ENCODE data around the gene ZNF428.

Gene ZNF428

GRCh38 chr19:43586346-43586745 is 33.1 kb downstream of the ZNF428 start:
- TF ChIP-seq POLR2A (IDR thresholded peaks at IDR 0.05; ENCODE audit: low read depth, low read length) = no peak
- no peak for TF ChIP-seq POLR2AphosphoS5 (IDR thresholded peaks at IDR 0.05; ENCODE audit: low read depth, low read length)
- TF ChIP-seq TAF1 (IDR thresholded peaks at IDR 0.05; ENCODE audit: low read depth, low read length) = no peak
- no peak for TF ChIP-seq POU2F2 (IDR thresholded peaks at IDR 0.05; ENCODE audit: low read depth, low read length)
- TF ChIP-seq PAX5 (IDR thresholded peaks at IDR 0.05; ENCODE audit: insufficient read depth, low read length, severe bottlenecking) = no peak
- no peak for TF ChIP-seq SPI1 (IDR thresholded peaks at IDR 0.05; ENCODE audit: low read depth, low read length)
- FAIRE-seq (no peak), DNase-seq (ENCODE audit: insufficient read length, low spot score) (no peak)

DNA sequence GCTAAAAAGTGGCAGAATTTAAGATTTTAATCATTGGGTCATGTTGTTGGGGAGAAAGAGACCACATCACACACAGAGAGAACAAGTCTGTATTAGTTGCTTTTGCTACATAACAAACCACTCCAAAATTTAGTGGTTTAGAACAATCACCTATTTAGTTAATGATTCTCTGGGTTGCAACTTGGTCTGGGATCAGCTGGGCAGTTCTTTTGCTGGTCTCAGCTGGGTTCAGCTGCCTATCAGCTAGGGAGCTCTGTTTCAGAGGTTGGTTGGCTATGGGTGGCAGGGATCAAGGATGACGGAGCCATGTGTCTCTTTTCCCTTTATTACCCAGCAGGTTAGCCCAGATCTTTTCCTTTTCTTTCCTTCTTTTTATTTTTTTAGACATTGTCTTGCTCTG is 34.9 kb downstream of the ZNF428 start:
- TF ChIP-seq POLR2A (IDR thresholded peaks at IDR 0.05; ENCODE audit: low read depth, low read length) (no peak), POU2F2 (IDR thresholded peaks at IDR 0.05; ENCODE audit: low read depth, low read length) (no peak), TAF1 (IDR thresholded peaks at IDR 0.05; ENCODE audit: low read depth, low read length) (no peak), POLR2AphosphoS5 (IDR thresholded peaks at IDR 0.05; ENCODE audit: low read depth, low read length) (no peak), PAX5 (IDR thresholded peaks at IDR 0.05; ENCODE audit: insufficient read depth, low read length, severe bottlenecking) (no peak), SPI1 (IDR thresholded peaks at IDR 0.05; ENCODE audit: low read depth, low read length) (no peak)
- FAIRE-seq = no peak
- DNase-seq (ENCODE audit: insufficient read length, low spot score) = no peak

DNA sequence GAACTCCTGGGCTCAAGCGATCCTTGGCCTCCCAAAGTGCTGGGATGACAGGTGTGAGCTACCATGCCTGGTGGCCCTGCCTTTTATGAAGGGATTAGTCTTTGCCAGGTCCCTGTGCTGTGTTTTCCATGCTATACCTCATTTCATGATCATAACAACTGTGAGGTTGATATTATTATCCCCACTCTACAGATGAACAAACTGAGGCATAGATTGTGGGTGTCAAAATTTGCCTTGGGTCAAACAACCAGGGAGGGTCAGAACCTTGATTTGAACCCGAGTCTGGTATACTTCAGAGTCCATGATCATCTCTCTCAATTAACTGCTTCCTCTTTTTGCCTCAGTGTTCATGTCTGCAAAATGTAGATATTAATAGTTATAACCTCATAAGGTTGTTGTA is 36.9 kb downstream of the ZNF428 start:
- DNase-seq (ENCODE audit: insufficient read length, low spot score) (no peak), FAIRE-seq (no peak)
- TF ChIP-seq POLR2AphosphoS5 (IDR thresholded peaks at IDR 0.05; ENCODE audit: low read depth, low read length) (no peak), POLR2A (IDR thresholded peaks at IDR 0.05; ENCODE audit: low read depth, low read length) (no peak), TAF1 (IDR thresholded peaks at IDR 0.05; ENCODE audit: low read depth, low read length) (no peak), PAX5 (IDR thresholded peaks at IDR 0.05; ENCODE audit: insufficient read depth, low read length, severe bottlenecking) (no peak), POU2F2 (IDR thresholded peaks at IDR 0.05; ENCODE audit: low read depth, low read length) (no peak)

GRCh38 chr19:43581467-43581866 is 38.0 kb downstream of the ZNF428 start:
- FAIRE-seq (no peak), DNase-seq (ENCODE audit: insufficient read length, low spot score) (no peak)
- TF ChIP-seq SPI1 (IDR thresholded peaks at IDR 0.05; ENCODE audit: low read depth, low read length) (no peak), TAF1 (IDR thresholded peaks at IDR 0.05; ENCODE audit: low read depth, low read length) (no peak), POU2F2 (IDR thresholded peaks at IDR 0.05; ENCODE audit: low read depth, low read length) (no peak), PAX5 (IDR thresholded peaks at IDR 0.05; ENCODE audit: insufficient read depth, low read length, severe bottlenecking) (no peak), POLR2A (IDR thresholded peaks at IDR 0.05; ENCODE audit: low read depth, low read length) (no peak), POLR2AphosphoS5 (IDR thresholded peaks at IDR 0.05; ENCODE audit: low read depth, low read length) (no peak)

DNA sequence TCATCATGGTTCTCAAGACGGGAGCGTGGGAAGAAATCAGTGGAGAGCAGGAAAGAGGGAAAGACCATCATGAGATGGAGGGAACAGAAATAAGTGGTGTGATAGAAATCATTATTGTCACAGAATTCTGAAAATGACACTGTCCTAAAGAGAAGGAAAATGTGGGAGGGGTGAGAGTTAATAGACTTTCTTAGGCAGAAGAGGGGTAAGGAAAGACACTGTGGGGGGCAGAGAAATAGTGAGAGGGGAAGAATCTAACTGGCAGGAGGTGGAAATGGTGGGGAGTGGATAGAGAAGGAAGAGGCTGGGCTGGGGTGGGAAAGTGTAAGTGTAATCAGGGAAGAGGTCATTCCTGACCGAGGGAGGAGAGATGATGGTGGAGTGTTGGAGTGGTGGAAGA is 40.6 kb downstream of the ZNF428 start:
- no peak for TF ChIP-seq POU2F2 (IDR thresholded peaks at IDR 0.05; ENCODE audit: low read depth, low read length)
- no peak for TF ChIP-seq PAX5 (IDR thresholded peaks at IDR 0.05; ENCODE audit: insufficient read depth, low read length, severe bottlenecking)
- no peak for TF ChIP-seq SPI1 (IDR thresholded peaks at IDR 0.05; ENCODE audit: low read depth, low read length)
- TF ChIP-seq TAF1 (IDR thresholded peaks at IDR 0.05; ENCODE audit: low read depth, low read length) = no peak
- TF ChIP-seq POLR2A (IDR thresholded peaks at IDR 0.05; ENCODE audit: low read depth, low read length) = no peak
- TF ChIP-seq POLR2AphosphoS5 (IDR thresholded peaks at IDR 0.05; ENCODE audit: low read depth, low read length) = no peak
- FAIRE-seq = no peak
- DNase-seq (ENCODE audit: insufficient read length, low spot score) = no peak

- FAIRE-seq (no peak), DNase-seq (ENCODE audit: insufficient read length, low spot score) (no peak)
- no peak for TF ChIP-seq POLR2AphosphoS5 (IDR thresholded peaks at IDR 0.05; ENCODE audit: low read depth, low read length)
- no peak for TF ChIP-seq POLR2A (IDR thresholded peaks at IDR 0.05; ENCODE audit: low read depth, low read length)
- no peak for TF ChIP-seq SPI1 (IDR thresholded peaks at IDR 0.05; ENCODE audit: low read depth, low read length)
- TF ChIP-seq TAF1 (IDR thresholded peaks at IDR 0.05; ENCODE audit: low read depth, low read length) = no peak
- no peak for TF ChIP-seq PAX5 (IDR thresholded peaks at IDR 0.05; ENCODE audit: insufficient read depth, low read length, severe bottlenecking)
- TF ChIP-seq POU2F2 (IDR thresholded peaks at IDR 0.05; ENCODE audit: low read depth, low read length) = no peak
Observed at GRCh38 chr19:43575955-43576878, 43.2 kb downstream of the ZNF428 start.

- DNase-seq (ENCODE audit: insufficient read length, low spot score) (peak; percentile 97), FAIRE-seq (peak; percentile 100)
- TF ChIP-seq SPI1 (IDR thresholded peaks at IDR 0.05; ENCODE audit: low read depth, low read length) = no peak
- TF ChIP-seq POLR2AphosphoS5 (IDR thresholded peaks at IDR 0.05; ENCODE audit: low read depth, low read length) = no peak
- no peak for TF ChIP-seq TAF1 (IDR thresholded peaks at IDR 0.05; ENCODE audit: low read depth, low read length)
- TF ChIP-seq PAX5 (IDR thresholded peaks at IDR 0.05; ENCODE audit: insufficient read depth, low read length, severe bottlenecking) = no peak
- no peak for TF ChIP-seq POU2F2 (IDR thresholded peaks at IDR 0.05; ENCODE audit: low read depth, low read length)
- TF ChIP-seq POLR2A (IDR thresholded peaks at IDR 0.05; ENCODE audit: low read depth, low read length) = no peak
Observed at GRCh38 chr19:43575156-43575950, 44.1 kb downstream of the ZNF428 start, which contains the start of the genes PINLYP and XRCC1. Gene PINLYP, plus strand, starts transcription at chr19:43575801. Its CDS starts 1,391 bp downstream, at chr19:43577192. Gene XRCC1, minus strand, starts transcription at chr19:43575527. Its CDS starts 69 bp downstream, at chr19:43575458.

DNA sequence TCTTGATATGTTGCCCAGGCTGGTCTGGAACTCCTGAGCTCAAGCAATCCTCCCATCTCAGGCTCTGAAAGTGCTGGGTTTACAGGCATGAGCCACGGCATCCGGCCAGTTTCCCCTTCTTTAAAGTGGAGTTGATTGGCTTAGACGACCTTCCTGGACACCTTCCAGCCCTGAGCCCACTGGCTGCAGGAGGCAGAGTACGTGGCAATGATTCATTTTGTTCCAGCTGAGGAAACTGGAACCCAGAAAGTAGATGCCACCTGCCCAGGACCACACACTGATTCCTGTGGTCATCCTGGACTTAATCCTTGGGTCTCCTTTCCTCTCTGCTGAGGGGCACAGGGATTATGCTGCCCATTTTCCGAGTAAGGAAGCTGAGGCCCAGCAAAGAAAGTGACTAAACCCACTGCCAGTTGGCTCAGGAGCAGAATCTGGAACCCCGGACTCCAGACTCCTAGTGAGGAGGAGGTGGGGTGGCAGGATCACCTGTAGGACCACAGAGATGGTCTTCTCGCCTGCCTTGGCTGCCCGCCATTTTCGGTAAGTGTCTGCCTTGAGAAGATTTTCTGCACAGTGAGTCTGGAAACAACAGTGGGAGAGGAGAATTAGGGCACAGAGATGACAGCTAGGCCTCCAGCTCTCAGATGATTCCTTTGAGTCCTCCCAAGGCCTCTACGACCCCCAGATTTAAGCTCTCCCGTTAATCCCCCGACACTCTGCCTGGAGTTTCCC is 44.8 kb downstream of the ZNF428 start:
- FAIRE-seq (peak; percentile 9), DNase-seq (ENCODE audit: insufficient read length, low spot score) (no peak)
- TF ChIP-seq POLR2A (IDR thresholded peaks at IDR 0.05; ENCODE audit: low read depth, low read length) = no peak
- TF ChIP-seq POU2F2 (IDR thresholded peaks at IDR 0.05; ENCODE audit: low read depth, low read length) = no peak
- no peak for TF ChIP-seq TAF1 (IDR thresholded peaks at IDR 0.05; ENCODE audit: low read depth, low read length)
- no peak for TF ChIP-seq SPI1 (IDR thresholded peaks at IDR 0.05; ENCODE audit: low read depth, low read length)
- TF ChIP-seq POLR2AphosphoS5 (IDR thresholded peaks at IDR 0.05; ENCODE audit: low read depth, low read length) = no peak
- TF ChIP-seq PAX5 (IDR thresholded peaks at IDR 0.05; ENCODE audit: insufficient read depth, low read length, severe bottlenecking) = no peak

All from GM12891 (cell line).